ENCODE results near the gene FKBP15.

Gene FKBP15

DNA sequence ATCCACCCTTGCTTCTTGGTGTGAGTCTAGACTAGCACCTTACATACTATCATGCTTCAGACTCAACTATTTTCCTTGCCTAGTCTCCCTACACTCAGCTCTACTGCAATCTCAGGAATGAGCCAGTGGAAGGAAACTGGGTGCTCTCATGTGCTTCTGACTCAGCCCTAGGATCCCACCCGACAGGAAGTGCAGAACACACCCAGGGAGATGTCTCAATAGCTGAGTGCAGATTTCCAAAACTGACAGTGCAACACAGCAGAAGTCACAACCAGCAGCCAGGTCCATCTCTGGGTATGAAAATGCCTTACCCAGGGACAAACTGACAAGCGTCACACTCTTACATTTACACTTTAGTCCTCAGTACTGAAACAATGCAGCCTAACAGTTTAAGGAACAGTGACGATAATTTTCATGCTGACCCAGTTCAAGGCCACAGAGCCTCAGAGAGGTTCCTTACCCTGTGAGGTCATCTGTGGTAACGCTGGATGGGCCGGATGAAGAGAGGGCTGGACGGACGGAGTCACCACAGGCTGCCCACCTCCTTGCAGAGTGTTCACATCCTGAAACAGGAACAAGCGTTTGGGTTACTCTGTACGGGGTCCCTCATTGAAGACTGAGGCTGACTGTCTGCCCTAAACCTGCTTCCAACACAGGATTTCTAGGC, 33.0 kb downstream of the FKBP15 start:
- DNase-seq (ENCODE audit: low read depth, low spot score) = no peak
- H3K4me3 ChIP-seq (ENCODE audit: low read length) = no peak overlapping the region

DNA sequence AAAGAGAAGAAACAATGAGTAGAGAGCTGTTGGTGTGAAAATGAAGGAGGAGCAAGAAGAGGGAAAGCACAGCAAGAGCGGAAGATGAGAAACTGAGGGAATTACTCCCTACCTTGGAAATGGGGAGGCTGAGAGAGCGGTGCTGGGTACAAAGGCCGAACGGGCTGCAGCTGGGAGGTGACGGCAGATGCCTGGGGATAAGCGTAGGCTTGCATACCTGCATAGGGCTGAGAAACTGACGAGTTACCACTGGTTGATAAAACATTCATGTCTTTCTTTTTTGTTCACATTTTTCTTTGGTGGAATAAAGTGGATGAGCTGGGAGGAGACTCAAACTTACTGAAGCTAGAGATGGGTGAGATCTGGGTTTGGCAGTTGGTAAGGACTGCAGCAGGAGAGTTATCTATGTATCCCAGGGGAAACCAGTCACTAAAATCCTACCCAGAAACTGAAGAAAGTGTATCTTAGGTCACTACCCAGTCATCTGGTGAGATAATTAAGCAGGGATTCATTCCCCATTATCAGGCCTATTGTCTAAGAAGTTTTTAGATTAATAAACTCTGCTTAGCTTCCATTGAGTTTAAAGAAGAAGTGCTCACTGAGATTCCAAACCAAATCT, 34.8 kb downstream of the FKBP15 start:
- no peak overlapping the region for H3K4me3 ChIP-seq (ENCODE audit: low read length)
- no peak for DNase-seq (ENCODE audit: low read depth, low spot score)

DNA sequence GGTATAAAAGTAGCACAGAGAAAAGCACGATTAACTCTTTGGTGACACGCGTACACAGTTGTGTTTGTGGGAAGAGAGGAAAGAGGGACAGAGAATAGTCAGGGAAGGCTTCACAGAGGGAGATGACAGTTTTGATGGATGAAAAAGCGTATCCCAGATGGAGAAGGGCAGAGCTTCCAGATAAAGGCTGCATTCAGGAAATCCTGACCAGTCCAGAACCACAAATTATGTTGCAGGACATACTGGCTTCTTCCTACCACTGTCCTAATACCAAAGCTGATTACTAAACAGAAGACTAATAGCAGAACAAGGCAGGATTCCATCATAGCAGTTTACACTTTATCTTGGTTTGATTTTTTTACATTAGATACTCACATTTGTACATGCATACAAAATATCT, 35.8 kb downstream of the FKBP15 start:
- no peak for DNase-seq (ENCODE audit: low read depth, low spot score)
- no peak overlapping the region for H3K4me3 ChIP-seq (ENCODE audit: low read length)

- DNase-seq (ENCODE audit: low read depth, low spot score) = no peak
- no peak overlapping the region for H3K4me3 ChIP-seq (ENCODE audit: low read length)
Observed at GRCh38 chr9:113184539-113184938, 36.5 kb downstream of the FKBP15 start.

GRCh38 chr9:113183956-113184488, 37.1 kb downstream of the FKBP15 start:
- H3K4me3 ChIP-seq (ENCODE audit: low read length) = no peak overlapping the region
- DNase-seq (ENCODE audit: low read depth, low spot score) = no peak

- no peak overlapping the region for H3K4me3 ChIP-seq (ENCODE audit: low read length)
- no peak for DNase-seq (ENCODE audit: low read depth, low spot score)
Observed at GRCh38 chr9:113181165-113181564, 39.9 kb downstream of the FKBP15 start.

GRCh38 chr9:113179839-113180238, 41.2 kb downstream of the FKBP15 start:
- no peak overlapping the region for H3K4me3 ChIP-seq (ENCODE audit: low read length)
- no peak for DNase-seq (ENCODE audit: low read depth, low spot score)

DNA sequence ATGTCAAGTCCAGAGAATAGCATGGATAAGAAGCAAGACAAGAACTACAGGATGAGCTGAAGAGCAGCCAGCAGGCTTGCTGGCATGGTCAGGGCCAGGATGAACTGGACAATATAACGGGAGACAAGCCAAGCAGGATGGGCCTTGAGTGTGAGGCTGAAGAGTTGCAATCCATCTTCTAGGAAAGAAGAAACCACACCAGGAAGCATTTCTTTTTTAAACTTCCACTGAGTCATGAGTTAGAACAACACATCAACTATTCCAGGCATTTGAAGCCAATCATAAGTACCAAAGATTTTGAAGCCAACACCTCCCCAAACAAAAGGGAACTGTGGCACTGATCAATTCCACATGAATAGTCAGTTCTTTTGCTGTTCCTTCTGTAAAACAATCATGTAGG, 43.0 kb downstream of the FKBP15 start:
- no peak overlapping the region for H3K4me3 ChIP-seq (ENCODE audit: low read length)
- no peak for DNase-seq (ENCODE audit: low read depth, low spot score)

- H3K4me3 ChIP-seq (ENCODE audit: low read length) = no peak overlapping the region
- no peak for DNase-seq (ENCODE audit: low read depth, low spot score)
Observed at GRCh38 chr9:113177251-113177650, 43.8 kb downstream of the FKBP15 start.

- no peak overlapping the region for H3K4me3 ChIP-seq (ENCODE audit: low read length)
- no peak for DNase-seq (ENCODE audit: low read depth, low spot score)
Observed at GRCh38 chr9:113176803-113177202, 44.3 kb downstream of the FKBP15 start.

- no peak for DNase-seq (ENCODE audit: low read depth, low spot score)
- no peak overlapping the region for H3K4me3 ChIP-seq (ENCODE audit: low read length)
Observed at GRCh38 chr9:113173341-113173740, 47.7 kb downstream of the FKBP15 start.

DNA sequence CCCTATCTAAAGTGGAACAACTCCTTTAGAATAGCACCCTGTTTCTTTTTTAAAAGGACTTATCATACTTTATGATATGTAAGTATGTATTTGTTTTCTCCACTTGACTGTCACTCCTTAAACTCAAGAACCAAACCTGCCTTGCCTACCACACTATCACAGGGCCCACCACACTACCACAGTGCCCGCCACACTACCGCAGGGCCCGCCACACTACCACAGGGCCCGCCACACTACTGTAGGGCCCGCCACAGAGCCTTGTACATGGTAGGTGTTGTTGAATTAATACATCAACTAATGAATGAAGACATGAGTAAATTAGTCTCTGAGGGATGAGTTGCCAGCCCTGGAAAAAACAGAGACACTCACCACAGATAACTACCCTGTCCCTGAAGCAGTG, 52.3 kb downstream of the FKBP15 start:
- H3K4me3 ChIP-seq (ENCODE audit: low read length) = no peak overlapping the region
- no peak for DNase-seq (ENCODE audit: low read depth, low spot score)

DNA sequence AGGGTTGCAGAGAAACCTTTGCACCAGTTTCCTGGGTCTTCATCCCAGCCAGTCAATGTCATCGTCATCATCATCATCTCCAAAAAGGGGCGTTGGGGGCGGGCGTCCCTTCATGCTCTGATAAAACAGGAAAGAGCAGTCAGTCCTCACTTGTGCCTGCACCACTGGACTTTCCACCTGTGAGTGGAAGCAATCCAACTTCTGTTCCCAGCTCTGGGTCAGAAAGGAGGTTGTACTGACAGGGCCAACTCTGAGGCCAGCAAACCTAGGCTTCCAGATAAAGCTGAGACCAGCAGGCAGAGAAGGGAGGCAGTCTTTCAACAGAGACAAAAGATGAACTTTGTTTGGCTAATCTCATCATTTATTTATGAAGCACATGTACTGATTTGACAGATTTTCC, 55.0 kb downstream of the FKBP15 start:
- H3K4me3 ChIP-seq (ENCODE audit: low read length) = no peak overlapping the region
- DNase-seq (ENCODE audit: low read depth, low spot score) = no peak

DNA sequence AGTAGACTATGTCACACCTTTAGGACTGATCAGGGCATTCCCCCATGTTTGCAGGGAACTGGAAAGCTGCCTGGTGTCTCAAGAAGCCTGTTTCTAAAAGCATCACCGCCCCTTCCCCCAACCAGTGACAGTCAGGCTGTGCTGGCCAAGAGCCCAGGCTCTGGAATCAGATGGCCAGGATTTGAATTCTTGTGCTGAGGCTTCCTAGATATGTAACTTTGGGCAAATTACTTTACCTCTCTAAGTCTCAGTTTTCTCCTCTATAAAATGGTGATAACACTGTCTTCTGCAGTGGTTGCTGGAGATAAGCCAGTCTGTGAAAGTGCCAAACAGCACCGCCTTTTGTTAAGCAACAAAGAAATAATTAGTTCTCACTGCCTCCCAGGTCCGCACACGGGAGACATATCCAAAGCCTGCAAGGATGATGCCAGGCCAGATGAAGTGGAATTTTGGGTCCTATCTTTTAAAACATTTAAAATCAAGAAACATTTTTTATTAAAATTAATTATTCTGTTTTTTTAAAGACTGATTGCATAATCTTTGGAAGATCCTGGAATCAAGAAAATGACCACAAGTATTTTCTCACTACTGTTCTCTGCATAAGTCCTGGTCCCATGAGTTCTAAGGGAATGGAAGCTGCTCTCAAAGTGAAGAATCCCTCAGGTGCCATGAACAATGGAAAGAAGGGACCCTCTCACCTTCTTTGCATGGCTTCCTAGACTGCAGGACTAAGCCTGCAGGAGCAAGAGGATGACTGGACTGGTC, 56.4 kb downstream of the FKBP15 start:
- no peak overlapping the region for H3K4me3 ChIP-seq (ENCODE audit: low read length)
- no peak for DNase-seq (ENCODE audit: low read depth, low spot score)

DNA sequence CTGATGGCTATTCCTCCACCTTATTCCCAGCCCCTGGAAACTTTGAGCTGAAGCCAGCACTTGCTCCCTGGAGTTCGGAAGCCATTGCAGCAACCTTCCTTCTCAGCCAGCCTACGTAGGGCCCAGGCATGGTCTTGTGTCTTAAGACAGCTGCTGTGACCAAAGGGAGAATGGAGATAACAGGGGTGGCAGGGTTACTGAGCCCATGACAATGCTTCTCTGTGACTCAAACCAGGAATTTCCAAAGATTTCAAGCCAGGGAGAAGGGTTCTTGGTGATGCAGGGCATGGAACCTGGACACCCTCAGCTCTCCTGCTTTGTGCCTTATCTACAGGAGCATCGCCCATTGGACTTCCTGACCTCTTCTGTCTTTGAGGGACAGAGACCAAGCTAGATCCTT, 58.1 kb downstream of the FKBP15 start:
- DNase-seq (ENCODE audit: low read depth, low spot score) = no peak
- no peak overlapping the region for H3K4me3 ChIP-seq (ENCODE audit: low read length)

DNA sequence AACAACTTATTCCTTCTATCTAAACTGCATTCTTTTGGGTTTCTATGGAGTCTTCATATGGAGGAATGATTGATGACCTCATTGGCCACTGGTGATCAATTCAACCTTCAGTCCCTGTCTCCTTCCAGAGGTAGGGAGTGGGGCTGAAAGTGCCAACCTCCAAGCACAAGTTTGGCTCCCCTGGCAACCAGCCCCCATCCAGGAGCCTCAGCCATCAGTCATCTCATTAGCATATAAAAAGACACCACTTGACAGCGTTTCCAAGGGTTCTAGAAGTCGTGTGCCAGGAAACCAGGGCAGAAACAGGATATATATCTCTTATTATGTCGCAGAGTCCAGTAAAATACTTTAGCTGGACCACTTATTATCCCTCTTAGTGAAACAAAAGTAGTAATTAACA, 60.5 kb downstream of the FKBP15 start:
- DNase-seq (ENCODE audit: low read depth, low spot score) = no peak
- H3K4me3 ChIP-seq (ENCODE audit: low read length) = no peak overlapping the region

DNA sequence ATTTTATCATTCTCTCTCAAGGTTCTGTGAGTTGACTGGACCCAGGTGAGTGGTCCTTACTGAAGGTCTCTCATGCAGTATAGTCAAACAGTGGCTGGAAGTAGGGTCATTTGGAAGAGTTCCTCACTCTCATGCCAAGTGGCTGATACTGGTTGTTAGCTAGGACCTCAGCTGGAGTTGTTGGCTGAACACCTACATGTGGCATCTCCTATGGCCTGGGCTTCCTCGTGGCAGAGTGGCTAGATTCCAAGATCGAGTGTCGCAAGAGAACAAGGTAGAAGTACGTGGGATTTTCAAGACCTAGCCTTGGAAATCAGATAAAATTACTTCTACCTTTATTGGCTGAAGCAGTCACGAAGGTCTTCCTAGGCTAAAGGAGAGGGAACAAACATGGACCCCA, 62.6 kb downstream of the FKBP15 start:
- DNase-seq (ENCODE audit: low read depth, low spot score) = no peak
- no peak overlapping the region for H3K4me3 ChIP-seq (ENCODE audit: low read length)

DNA sequence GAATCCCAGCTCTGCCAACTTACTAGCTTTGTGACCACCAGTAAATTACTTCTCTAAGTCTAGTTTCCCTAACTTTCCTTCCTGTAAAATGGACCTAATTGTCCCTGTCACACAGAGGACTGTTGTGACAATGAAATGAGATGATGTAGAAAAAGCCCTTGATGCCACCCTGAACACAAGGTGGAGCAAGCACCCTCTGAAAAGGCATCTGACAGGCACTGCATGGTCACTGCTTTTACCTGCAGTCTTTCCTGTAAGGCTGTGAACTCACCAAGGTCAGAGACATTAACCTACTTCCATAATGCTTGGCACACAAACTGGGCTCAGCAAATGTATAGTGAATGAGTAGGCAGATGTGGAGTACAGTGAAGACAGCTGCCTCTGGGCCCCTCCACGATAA, 64.2 kb downstream of the FKBP15 start:
- H3K4me3 ChIP-seq (ENCODE audit: low read length) = no peak overlapping the region
- no peak for DNase-seq (ENCODE audit: low read depth, low spot score)

GRCh38 chr9:113155911-113156588, 65.0 kb downstream of the FKBP15 start:
- no peak overlapping the region for H3K4me3 ChIP-seq (ENCODE audit: low read length)
- DNase-seq (ENCODE audit: low read depth, low spot score) = peak; percentile 85

- no peak for DNase-seq (ENCODE audit: low read depth, low spot score)
- H3K4me3 ChIP-seq (ENCODE audit: low read length) = no peak overlapping the region
Observed at GRCh38 chr9:113154946-113155345, 66.1 kb downstream of the FKBP15 start.

Data from Jurkat, Clone E6-1 (cell line).